Esophagus muscularis mucosa (tissue), 4 donors: ENCODE measurements around the gene ABCC10. TPM values are rescaled to one million over a fixed set of nuclear protein-coding genes. Genes with fewer than 3 reads are reported as not detected.

Experiments
- DNase-seq: peaks from one replicate; pipeline ENCODE4 v3.0.0-alpha.2; 2017; ENCODE audit errors: extremely low spot score
- H3K27ac ChIP-seq, 4 donors: fragments of 200-600 bp; sonication (generic); replicated peaks in 1 of 4; 1 replicate in 3 of 4; 2 replicates in 1 of 4; pipeline ENCODE4 v1.5.1; 2016 to 2019; ENCODE audit warnings: mild to moderate bottlenecking in 1 of 4
- H3K27me3 ChIP-seq, 4 donors: fragments of 200-600 bp; sonication (generic); one replicate each; pipeline versions ENCODE4 v1.5.1 to v1.6.0; 2016 to 2019
- H3K36me3 ChIP-seq, 4 donors: fragments of 200-600 bp; sonication (generic); one replicate each; pipeline ENCODE4 v1.5.1; 2016 to 2019
- H3K4me1 ChIP-seq, 4 donors: fragments of 200-600 bp; sonication (generic); one replicate each; pipeline ENCODE4 v1.5.1; 2016 to 2019
- H3K4me3 ChIP-seq, 4 donors: fragments of 200-600 bp; sonication (generic); 1 replicate in 2 of 4; 2 replicates in 2 of 4; pipeline ENCODE4 v1.5.1; 2016 to 2019; ENCODE audit warnings: mild to moderate bottlenecking in 4 of 4, moderate library complexity in 1 of 4
- H3K9me3 ChIP-seq, 4 donors: fragments of 200-600 bp; sonication (generic); 1 replicate in 3 of 4; 2 replicates in 1 of 4; pipeline ENCODE4 v1.5.1; 2016 to 2019
- EP300 ChIP-seq: sonication (generic); formaldehyde crosslinking; IDR thresholded peaks from one replicate; pipeline ENCODE4 v1.6.1; 2017; ENCODE audit warnings: antibody characterized with exemption
- POLR2A ChIP-seq: fragments of 450-650 bp; IDR thresholded peaks from one replicate; pipeline ENCODE4 v1.6.1; 2017; ENCODE audit warnings: antibody characterized with exemption, moderate library complexity, mild to moderate bottlenecking, low read depth
- POLR2AphosphoS5 ChIP-seq, 2 donors: sonication (generic); formaldehyde crosslinking; IDR thresholded peaks; one replicate each; pipeline ENCODE4 v1.6.1; 2017; ENCODE audit warnings: antibody characterized with exemption in 2 of 2
- WGBS: methylation state at CpG from one replicate; pipeline ENCODE4 v1.1.5; 2018; 5-methylcytosine and 5-hydroxymethylcytosine counted together
- intact Hi-C: fragments of 100-400 bp; cut with DNase I; formaldehyde crosslinking; loops from one replicate; pipeline ENCODE4 v1.15.1; 2023
- total RNA-seq, 4 donors: library from RNA; depleted of rRNA; stranded (reverse); fragments of >200 nt; gene quantifications; one replicate each; pipeline versions ENCODE4 v1.1.0 to v1.2.1, GENCODE V29; 2016
- TF ChIP-seq, protein P1 (sequence below), 3 experiments: fragments of 200-600 bp in 2 of 3; fragments of 450-650 bp in 1 of 3; sonication (generic) in 2 of 3; IDR thresholded peaks; one replicate each; pipeline ENCODE4 v1.5.1; 2017 to 2019; ENCODE audit warnings: antibody characterized with exemption in 3 of 3, mild to moderate bottlenecking in 2 of 3, moderate library complexity in 1 of 3

The ABCC10 gene
- total RNA-seq, 4 donors from 2014 or later = 7.6 to 19.4 (median 12.5) TPM

DNA sequence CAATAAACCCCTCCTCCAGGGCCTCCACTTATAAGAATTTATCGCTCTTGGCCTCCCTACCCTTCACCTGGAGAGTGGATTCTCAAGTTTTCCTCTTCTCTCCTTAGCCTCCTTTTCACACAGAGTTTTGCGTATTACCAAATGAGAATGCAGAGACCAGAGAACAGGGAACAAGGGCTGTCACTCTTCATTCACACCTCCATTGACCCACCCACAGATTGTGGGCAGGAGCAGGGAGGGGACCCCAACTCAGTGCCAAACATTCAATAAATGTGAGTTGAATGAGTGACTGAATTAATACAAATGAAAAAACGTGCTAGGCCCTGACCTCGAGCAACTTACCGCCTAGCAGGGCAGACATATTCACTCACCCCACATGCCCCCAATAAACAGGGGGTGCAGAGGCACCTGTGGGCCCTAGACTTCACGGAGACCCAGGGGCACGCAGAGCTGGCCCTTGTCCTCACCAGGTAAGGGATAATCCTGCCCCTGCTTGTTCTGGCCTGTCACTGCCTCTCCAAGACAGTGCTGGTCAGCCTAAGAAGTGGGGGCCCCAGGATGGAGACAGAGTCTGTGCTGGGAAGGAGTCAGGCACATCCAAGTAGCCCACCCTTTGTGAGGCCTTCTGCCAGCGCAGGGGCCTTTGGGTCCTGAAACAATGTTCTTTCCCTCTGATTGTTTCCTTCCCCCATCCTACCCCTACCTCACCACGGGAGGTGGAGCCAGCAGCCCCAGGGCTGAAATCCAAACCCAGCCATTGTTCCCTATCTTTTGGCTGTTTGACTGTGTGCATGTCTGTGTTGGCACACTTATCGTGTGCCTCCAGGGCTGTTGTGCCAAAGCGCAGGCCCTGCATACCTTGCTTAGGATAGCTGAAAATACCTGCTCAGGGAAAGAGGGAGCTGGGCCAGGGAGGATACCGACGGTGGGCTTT, 41.7 kb downstream of the ABCC10 start:
- Histone ChIP-seq H3K27ac (no peak overlapping the region), H3K4me3 (no peak overlapping the region), H3K4me1 (no peaks in the 10 kb centered on the region), H3K27me3 (peaks cover 0 to 58% (median 0%) of the 10 kb centered on the region in 4 donors), H3K36me3 (no peaks in the 10 kb centered on the region), H3K9me3 (no peaks in the 10 kb centered on the region)
- 77% methylated on average over 8 of the region's 13 CpGs for WGBS
- TF ChIP-seq POLR2AphosphoS5 (IDR thresholded peaks at IDR 0.05) (no peak), EP300 (no peak), POLR2A (no peak)
- intact Hi-C loops = no loop called here
- no peak for DNase-seq

DNA sequence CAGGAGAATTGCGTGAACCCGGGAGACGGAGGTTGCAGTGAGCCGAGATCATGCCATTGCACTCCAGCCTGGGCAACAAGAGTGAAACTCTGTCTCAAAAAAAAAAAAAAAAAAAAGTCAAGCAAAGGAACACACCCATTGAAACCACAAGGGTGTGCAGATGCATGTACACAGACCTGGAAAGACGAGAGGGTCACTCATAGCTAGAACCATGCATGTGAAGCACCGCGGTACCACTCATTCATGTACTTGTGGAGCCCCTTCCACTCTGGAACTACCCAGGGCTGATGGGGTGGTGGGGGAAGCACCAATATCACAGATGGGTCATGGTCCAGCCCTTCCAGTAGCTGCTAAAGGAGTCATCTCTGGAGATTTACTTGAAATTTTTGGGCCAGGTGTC, 42.6 kb downstream of the ABCC10 start:
- intact Hi-C loops = no loop called here
- 90% methylated on average over 7 of the region's 7 CpGs for WGBS
- no peaks in the 10 kb centered on the region for H3K36me3 ChIP-seq
- no peaks in the 10 kb centered on the region for H3K4me1 ChIP-seq
- no peak overlapping the region for H3K4me3 ChIP-seq
- no peaks in the 10 kb centered on the region for H3K9me3 ChIP-seq
- H3K27me3 ChIP-seq = peaks cover 0 to 49% (median 0%) of the 10 kb centered on the region in 4 donors
- no peak overlapping the region for H3K27ac ChIP-seq
- DNase-seq = no peak
- no peak for TF ChIP-seq POLR2A
- no peak for TF ChIP-seq EP300
- TF ChIP-seq POLR2AphosphoS5 (IDR thresholded peaks at IDR 0.05) = no peak
- TF ChIP-seq, protein P1, sequence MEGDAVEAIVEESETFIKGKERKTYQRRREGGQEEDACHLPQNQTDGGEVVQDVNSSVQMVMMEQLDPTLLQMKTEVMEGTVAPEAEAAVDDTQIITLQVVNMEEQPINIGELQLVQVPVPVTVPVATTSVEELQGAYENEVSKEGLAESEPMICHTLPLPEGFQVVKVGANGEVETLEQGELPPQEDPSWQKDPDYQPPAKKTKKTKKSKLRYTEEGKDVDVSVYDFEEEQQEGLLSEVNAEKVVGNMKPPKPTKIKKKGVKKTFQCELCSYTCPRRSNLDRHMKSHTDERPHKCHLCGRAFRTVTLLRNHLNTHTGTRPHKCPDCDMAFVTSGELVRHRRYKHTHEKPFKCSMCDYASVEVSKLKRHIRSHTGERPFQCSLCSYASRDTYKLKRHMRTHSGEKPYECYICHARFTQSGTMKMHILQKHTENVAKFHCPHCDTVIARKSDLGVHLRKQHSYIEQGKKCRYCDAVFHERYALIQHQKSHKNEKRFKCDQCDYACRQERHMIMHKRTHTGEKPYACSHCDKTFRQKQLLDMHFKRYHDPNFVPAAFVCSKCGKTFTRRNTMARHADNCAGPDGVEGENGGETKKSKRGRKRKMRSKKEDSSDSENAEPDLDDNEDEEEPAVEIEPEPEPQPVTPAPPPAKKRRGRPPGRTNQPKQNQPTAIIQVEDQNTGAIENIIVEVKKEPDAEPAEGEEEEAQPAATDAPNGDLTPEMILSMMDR (IDR thresholded peaks at IDR 0.05) = no peak

DNA sequence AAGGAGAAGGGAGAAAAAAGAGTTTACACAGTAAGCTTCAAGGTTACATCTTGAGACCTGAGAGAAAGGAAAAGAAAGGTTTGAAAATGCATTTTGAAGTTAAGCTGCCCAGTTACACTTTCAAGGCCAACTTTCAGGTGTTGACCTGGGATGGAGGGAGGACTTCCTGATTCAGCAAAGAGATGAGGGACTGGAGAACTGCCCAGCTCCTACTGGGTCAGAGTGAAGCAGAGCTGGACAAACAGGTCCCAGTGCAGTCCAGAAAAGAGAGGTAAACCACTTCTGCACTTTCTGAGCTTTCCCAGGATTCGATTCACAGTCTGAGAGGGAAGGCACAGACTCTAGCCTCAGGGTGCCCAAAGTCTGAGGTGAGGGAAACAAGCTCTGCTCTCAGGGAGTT, 44.1 kb downstream of the ABCC10 start:
- Histone ChIP-seq H3K4me1 (no peaks in the 10 kb centered on the region), H3K27me3 (peaks cover 0 to 35% (median 0%) of the 10 kb centered on the region in 4 donors), H3K9me3 (no peaks in the 10 kb centered on the region), H3K27ac (no peak overlapping the region), H3K4me3 (no peak overlapping the region), H3K36me3 (no peaks in the 10 kb centered on the region)
- TF ChIP-seq EP300 = no peak
- intact Hi-C loops = no loop called here
- WGBS = 86% methylated on average over 1 of the region's 1 CpG
- DNase-seq = no peak

DNA sequence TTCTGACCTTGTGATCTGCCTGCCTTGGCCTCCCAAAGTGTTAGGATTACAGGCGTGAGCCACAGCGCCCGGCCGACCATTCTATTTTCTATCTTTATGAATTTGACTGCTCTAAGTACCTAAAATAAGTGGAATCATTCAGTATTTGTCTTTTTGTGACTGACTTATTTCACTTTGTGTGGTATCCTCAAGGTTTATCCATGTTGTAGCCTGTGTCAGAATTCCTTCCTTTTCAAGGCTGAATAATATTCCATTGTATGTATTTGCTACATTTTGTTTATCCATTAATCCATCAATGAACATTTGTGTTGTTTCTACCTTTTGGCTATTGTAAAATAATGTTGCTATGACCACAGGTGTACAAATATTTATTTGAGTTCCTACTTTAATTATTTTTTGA, 45.2 kb downstream of the ABCC10 start:
- WGBS = 94% methylated on average over 4 of the region's 4 CpGs
- Histone ChIP-seq H3K27me3 (peaks cover 0 to 27% (median 0%) of the 10 kb centered on the region in 4 donors), H3K4me1 (peaks cover 2 to 7% (median 5%) of the 10 kb centered on the region in 4 donors), H3K36me3 (no peaks in the 10 kb centered on the region), H3K27ac (no peak overlapping the region), H3K4me3 (no peak overlapping the region), H3K9me3 (no peaks in the 10 kb centered on the region)
- DNase-seq = no peak
- TF ChIP-seq, protein P1 (IDR thresholded peaks at IDR 0.05) = no peak
- TF ChIP-seq POLR2A (no peak), EP300 (no peak), POLR2AphosphoS5 (IDR thresholded peaks at IDR 0.05) (no peak)
- intact Hi-C loops = no loop called here

DNA sequence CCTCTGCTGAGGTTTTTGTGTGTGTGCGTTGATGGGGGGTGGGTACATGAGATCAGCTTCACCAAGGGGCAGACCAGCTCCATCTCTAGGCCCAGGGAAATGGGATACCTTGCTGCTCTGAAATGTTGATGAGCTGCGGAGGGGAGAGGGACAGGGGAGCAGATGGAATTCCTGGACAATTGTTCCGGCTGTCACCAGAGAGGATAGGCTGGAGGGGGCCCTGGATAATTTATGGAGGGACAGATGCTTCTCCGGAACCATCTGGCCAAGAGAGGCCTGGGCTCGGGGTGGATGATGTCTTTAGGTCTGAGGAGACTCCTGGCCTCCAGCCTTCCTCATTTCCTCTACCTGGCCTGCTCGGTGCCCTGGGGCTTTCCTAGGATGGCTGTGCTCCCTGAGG, 48.2 kb downstream of the ABCC10 start:
- TF ChIP-seq POLR2A = no peak
- no peak for TF ChIP-seq POLR2AphosphoS5 (IDR thresholded peaks at IDR 0.05)
- no peak for TF ChIP-seq EP300
- intact Hi-C loops = no loop called here

DNA sequence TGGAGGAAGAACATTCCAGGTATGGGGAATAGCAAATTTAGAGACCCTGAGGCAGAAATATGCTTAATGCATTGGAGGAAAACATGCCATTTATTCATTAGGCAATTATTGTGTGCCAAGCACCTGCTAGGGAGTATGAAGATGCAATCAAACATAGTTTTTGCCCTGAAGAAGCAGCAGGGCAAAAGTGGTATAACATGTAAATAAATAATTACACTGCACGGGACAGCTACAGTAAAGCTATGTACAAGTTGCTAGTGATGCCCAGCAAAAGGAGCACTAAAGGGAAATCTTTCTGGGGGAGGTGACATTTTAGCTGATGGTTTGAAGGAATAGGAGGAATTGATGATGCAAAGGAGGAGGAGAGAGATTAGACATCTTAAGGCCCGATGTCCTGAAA, 49.4 kb downstream of the ABCC10 start:
- DNase-seq = no peak
- TF ChIP-seq, protein P1 (IDR thresholded peaks at IDR 0.05) = no peak
- TF ChIP-seq POLR2AphosphoS5 (IDR thresholded peaks at IDR 0.05) = no peak
- TF ChIP-seq POLR2A = no peak
- no peak for TF ChIP-seq EP300
- no peaks in the 10 kb centered on the region for H3K9me3 ChIP-seq
- H3K4me3 ChIP-seq = peak overlapping the region; percentile 72 to 82 (median 80)
- H3K4me1 ChIP-seq = peaks cover 19 to 44% (median 38%) of the 10 kb centered on the region in 4 donors
- H3K36me3 ChIP-seq = no peaks in the 10 kb centered on the region
- H3K27me3 ChIP-seq = peaks cover 0 to 5% (median 0%) of the 10 kb centered on the region in 4 donors
- WGBS = 28% methylated on average over 2 of the region's 2 CpGs
- H3K27ac ChIP-seq = peak overlapping the region; percentile 80 to 86 (median 84)
- intact Hi-C loops = no loop called here

More for the DNA sequence above, 48.2 kb downstream of the ABCC10 start:
- H3K27me3 ChIP-seq = peaks cover 0 to 6% (median 0%) of the 10 kb centered on the region in 4 donors
- peaks cover 17 to 35% (median 33%) of the 10 kb centered on the region in 4 donors for H3K4me1 ChIP-seq
- WGBS = 84% methylated on average over 6 of the region's 6 CpGs
- DNase-seq = no peak
- H3K27ac ChIP-seq = no peak overlapping the region
- H3K4me3 ChIP-seq = no peak overlapping the region
- no peaks in the 10 kb centered on the region for H3K36me3 ChIP-seq
- no peaks in the 10 kb centered on the region for H3K9me3 ChIP-seq
